A673 (cell line): ENCODE measurements around the gene EPHA4.

ENCODE experiments used
- CTCF ChIP-seq: fragments of 300-800, 200-600 bp; sonication (generic); conservative IDR thresholded peaks from 2 replicates; pipeline ENCODE4 v1.5.1; 2017; ENCODE audit warnings: low read depth, mild to moderate bottlenecking, antibody characterized with exemption, low read length, moderate library complexity, mixed read lengths
- EZH2 ChIP-seq: fragments of 200-600 bp; sonication (generic); IDR thresholded peaks from 2 replicates; pipeline ENCODE4 v1.6.1; 2017; ENCODE audit warnings: borderline replicate concordance, low read depth, mild to moderate bottlenecking, mixed read lengths, antibody characterized with exemption, low read length; ENCODE audit not compliant: poor library complexity, severe bottlenecking

- no peak for TF ChIP-seq CTCF
- no peak for TF ChIP-seq EZH2
Measured at GRCh38 chr2:221486106-221486505, 86.0 kb downstream of the EPHA4 start.
